ENCODE data around the gene IFT52. TPM values are rescaled to one million over a fixed set of nuclear protein-coding genes. Genes with fewer than 3 reads are reported as not detected.

Gene IFT52
- total and polyA plus RNA-seq, 2 of the 8 experiments (the other 6 are each of a cell fraction or from before 2014, with no cell fraction given) = 35.6 to 40.4 TPM

DNA sequence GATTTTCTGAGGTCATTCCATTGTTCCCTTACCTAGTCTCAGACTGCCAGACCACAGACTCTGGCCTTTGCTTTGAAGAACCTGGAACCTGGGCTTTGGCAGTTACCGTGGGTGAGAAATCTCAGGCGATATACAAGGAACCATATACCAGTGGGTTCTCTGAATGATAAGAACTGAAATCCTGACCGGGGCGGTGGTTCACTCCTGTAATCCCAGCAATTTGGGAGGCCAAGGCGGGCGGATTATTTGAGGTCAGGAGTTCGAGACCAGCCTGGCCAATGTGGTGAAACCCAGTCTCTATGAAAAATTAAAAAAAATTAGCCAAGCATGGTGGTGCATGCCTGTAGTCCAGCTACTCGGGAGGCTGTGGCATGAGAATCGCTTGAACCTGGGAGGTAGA, 46.2 kb upstream of the IFT52 start:
- no peak overlapping the region for H3K14ac ChIP-seq (ENCODE audit: insufficient read length)
- ChIA-PET POLR2A (ENCODE audit: partially characterized antibody) (no interaction called here), CTCF (ENCODE audit: partially characterized antibody) (interaction anchor here (0.7 to 2.7 kb wide), 2 partner anchors 8 to 727 kb away, joined by 4 to 13 read pairs; no protein-coding TSS in a partner anchor)
- FAIRE-seq = no peak
- no peak overlapping the region for H4K91ac ChIP-seq (replicated peaks; ENCODE audit: insufficient read length, low read length)
- H2AK5ac ChIP-seq (ENCODE audit: low read depth, low read length) = no peak overlapping the region
- no peak overlapping the region for H3K4ac ChIP-seq (replicated peaks; ENCODE audit: insufficient read length, low read depth, low read length)
- peaks cover 0 to 9% (median 4%) of the 10 kb centered on the region in 4 experiments; a peak in 6 of 8 replicates for H3K36me3 ChIP-seq (ENCODE audit: control insufficient read depth in 2 of 4, insufficient read depth in 4 of 4, low read length in 3 of 4)
- no peak overlapping the region for H2BK5ac ChIP-seq (ENCODE audit: low read depth, low read length)
- H3K27ac ChIP-seq (ENCODE audit: low read depth, low read length) = no peak overlapping the region
- no peak overlapping the region for H2AFZ ChIP-seq (ENCODE audit: low read length)
- H3K4me2 ChIP-seq (ENCODE audit: insufficient read depth in 1 of 2, low read depth in 2 of 2, low read length in 2 of 2) = no peak overlapping the region
- H4K8ac ChIP-seq (ENCODE audit: extremely low read depth, insufficient read depth, low read length) = no peak overlapping the region
- H3K56ac ChIP-seq (replicated peaks; ENCODE audit: insufficient read length, low read depth, low read length) = no peak overlapping the region
- no peak overlapping the region for H4K5ac ChIP-seq (ENCODE audit: insufficient read length, low read depth, low read length)
- no peak overlapping the region for H2BK15ac ChIP-seq (ENCODE audit: low read length)
- no peaks in the 10 kb centered on the region for H3K27me3 ChIP-seq (replicated peaks in 1 of 4; ENCODE audit: control insufficient read depth in 3 of 4, extremely low read depth in 1 of 4, insufficient read depth in 3 of 4, low read length in 3 of 4)
- DNase-seq (ENCODE audit: low read depth in 1 of 2, low spot score in 2 of 2) = no peak
- no peak overlapping the region for H2BK20ac ChIP-seq (ENCODE audit: low read length)
- no peak overlapping the region for H3K4me3 ChIP-seq (ENCODE audit: extremely low read depth in 1 of 4, insufficient read depth in 2 of 4, low read depth in 3 of 4, low read length in 4 of 4)
- H3K18ac ChIP-seq (ENCODE audit: extremely low read depth, low read length) = no peak overlapping the region
- H2BK12ac ChIP-seq (ENCODE audit: low read depth, low read length) = no peak overlapping the region
- H3K9me3 ChIP-seq (ENCODE audit: insufficient read depth in 2 of 2, low read depth in 1 of 2, low read length in 1 of 2) = peaks cover 0 to 7% of the 10 kb centered on the region in 2 experiments; a peak in 2 of 4 replicates
- peaks cover 2% of the 10 kb centered on the region; the same call in 1 of the 2 replicates for H3K23me2 ChIP-seq (ENCODE audit: low read depth, low read length)
- H3K79me1 ChIP-seq (ENCODE audit: low read depth, low read length) = no peaks in the 10 kb centered on the region
- TF ChIP-seq POLR2A (IDR thresholded peaks at IDR 0.05; ENCODE audit: control extremely low read depth in 1 of 2, low read depth in 2 of 2, low read length in 2 of 2) (no peak), HDAC2 (IDR thresholded peaks at IDR 0.05; ENCODE audit: borderline replicate concordance in 1 of 2, low read depth in 2 of 2, low read length in 2 of 2) (no peak), PHF8 (conservative IDR thresholded peaks at IDR 0.05; ENCODE audit: low read depth, low read length) (no peak), SAP30 (IDR thresholded peaks at IDR 0.05; ENCODE audit: insufficient read depth, insufficient replicate concordance, low read length) (no peak), TBP (IDR thresholded peaks at IDR 0.05; ENCODE audit: low read depth, low read length) (no peak), CHD2 (IDR thresholded peaks at IDR 0.05; ENCODE audit: low read length) (no peak)
- 94% methylated on average over 9 of the region's 9 CpGs; no CpG with 5 or more reads in 1 of the 2 experiments for WGBS, 2 experiments (ENCODE audit: extremely low coverage in 1 of 2, insufficient coverage in 1 of 2, insufficient read length in 1 of 2, insufficient replicate concordance in 2 of 2, low coverage in 1 of 2, low lambda C conversion rate in 2 of 2, missing lambda C conversion rate in 1 of 2)
- H3K9ac ChIP-seq (replicated peaks in 1 of 4; ENCODE audit: extremely low read depth in 1 of 4, low read depth in 3 of 4, low read length in 3 of 4) = no peak overlapping the region
- H3K79me2 ChIP-seq (ENCODE audit: control insufficient read depth in 1 of 2, insufficient read depth in 2 of 2, low read length in 2 of 2) = no peaks in the 10 kb centered on the region
- H2BK120ac ChIP-seq (replicated peaks; ENCODE audit: low read depth, low read length) = no peak overlapping the region
- no peaks in the 10 kb centered on the region for H3K4me1 ChIP-seq (replicated peaks in 1 of 4; ENCODE audit: control insufficient read depth in 3 of 4, insufficient read depth in 4 of 4, low read length in 3 of 4)
- H4K20me1 ChIP-seq (replicated peaks in 1 of 2; ENCODE audit: control insufficient read depth in 1 of 2, insufficient read depth in 2 of 2, low read length in 2 of 2) = no peaks in the 10 kb centered on the region
- no peak overlapping the region for H3K23ac ChIP-seq (ENCODE audit: insufficient read length)

All from H1 (cell line).